Ammon's horn (tissue), 1 donor: ENCODE measurements around the gene SLIT3.

ENCODE experiments used
- DNase-seq: peaks from one replicate; pipeline ENCODE4 v3.0.0-alpha.2; 2016; ENCODE audit warnings: low spot score

The SLIT3 gene

DNA sequence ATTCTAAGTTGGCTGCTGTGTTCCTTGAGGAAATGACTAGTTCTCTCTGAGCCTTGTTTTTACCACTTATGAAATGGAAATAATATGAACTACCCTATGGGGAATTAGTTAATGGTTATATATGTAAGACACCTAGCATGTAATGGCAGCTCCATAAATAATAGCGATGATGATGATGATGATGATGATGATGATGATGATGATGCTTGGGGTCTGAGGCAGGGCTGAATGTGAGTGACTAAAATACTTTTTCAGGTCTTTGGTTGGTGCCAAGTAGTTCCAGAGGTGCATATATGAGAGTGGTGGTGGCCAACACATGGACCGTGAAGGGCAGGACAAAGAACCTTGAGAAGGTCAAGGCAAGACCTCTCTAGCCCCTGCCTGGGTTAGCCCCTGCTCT lies 598.4 kb downstream of the SLIT3 start:
- no peak for DNase-seq

GRCh38 chr5:168701641-168702040 lies 599.3 kb downstream of the SLIT3 start:
- DNase-seq, result no peak

DNA sequence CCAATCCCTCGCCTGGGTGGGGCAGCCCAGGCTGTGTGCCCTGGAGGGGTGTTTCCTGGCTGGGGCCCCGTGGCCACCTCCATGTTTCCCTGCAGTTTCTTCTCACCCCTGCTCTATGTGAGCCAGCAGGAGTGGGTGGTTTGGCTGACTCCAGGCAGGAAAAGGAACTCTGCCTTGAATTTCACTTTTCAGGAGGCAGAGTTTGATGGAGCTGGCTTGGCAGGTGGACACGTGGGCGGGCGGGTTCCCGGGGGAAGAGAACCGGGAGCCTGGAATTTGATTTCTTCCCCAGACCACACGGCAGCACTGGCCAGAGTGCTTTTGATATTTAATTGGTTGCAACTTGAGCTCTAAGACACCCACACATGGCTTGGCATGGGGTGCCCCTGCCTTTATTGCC lies 601.9 kb downstream of the SLIT3 start:
- DNase-seq, result peak; percentile 9

GRCh38 chr5:168697034-168697720 lies 603.8 kb downstream of the SLIT3 start:
- DNase-seq, result no peak

DNA sequence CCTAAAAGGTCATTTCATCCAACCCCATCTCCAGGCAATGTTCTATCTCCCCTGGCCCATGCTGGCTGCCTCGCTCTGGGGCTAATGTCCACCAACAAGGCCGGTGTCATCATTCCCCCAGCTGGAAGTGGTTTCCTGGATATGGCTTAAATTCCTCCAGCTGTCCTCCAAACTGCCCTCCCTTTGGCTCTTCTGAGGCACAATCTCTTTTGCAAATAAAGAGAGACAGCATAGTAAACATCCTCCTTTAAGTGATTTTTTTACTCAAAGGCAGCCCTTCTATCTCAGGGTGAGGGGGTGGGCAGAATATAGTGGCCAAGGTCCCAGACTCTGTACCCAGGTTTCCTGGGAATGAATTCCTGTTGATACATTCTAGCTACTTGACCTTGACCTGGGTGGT lies 604.3 kb downstream of the SLIT3 start:
- no peak for DNase-seq

GRCh38 chr5:168695301-168695835 lies 605.6 kb downstream of the SLIT3 start:
- no peak for DNase-seq

- no peak for DNase-seq
Measured at GRCh38 chr5:168694289-168694688, 606.6 kb downstream of the SLIT3 start.

GRCh38 chr5:168693883-168694282 lies 607.1 kb downstream of the SLIT3 start:
- DNase-seq, result no peak

DNA sequence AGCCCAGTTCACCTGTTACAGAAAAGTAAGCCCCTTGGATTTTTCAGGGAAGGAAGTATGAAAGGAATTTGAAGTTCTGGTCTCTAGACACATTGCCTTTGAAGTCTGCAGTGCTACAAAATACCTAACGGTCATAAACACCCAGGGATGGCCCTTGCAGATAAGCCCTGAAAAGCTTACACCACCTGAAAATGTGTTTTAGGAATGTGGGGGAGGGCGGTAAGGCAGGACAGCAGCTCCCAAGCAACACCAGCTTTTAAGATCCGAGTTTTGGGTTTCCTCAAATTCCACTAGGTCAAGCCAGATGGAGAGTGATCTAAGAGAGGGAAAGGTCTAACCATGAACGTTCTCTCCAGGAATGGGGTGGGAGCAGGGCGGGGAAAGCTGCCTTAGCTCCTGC lies 607.6 kb downstream of the SLIT3 start:
- no peak for DNase-seq

GRCh38 chr5:168691891-168692290 lies 609.0 kb downstream of the SLIT3 start:
- no peak for DNase-seq

DNA sequence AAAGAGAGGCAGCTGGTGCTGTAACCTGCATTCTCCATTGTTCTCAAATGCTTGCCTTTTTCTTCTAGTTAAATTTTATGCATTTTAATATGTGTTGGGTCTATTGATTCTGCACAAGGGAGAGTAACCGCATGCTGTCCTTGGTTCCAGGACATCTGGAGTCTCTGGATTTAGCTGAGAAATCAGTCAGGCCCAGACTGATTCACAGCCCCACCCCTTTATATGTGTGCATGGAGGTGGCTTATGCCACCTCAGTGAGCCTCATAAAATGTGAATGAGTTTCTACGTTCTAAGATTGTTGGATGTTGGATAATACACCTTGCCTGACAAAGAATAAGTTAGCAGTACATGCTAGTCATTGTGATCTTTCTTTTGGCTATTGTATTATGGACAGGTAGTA lies 611.7 kb downstream of the SLIT3 start:
- DNase-seq, result no peak

DNA sequence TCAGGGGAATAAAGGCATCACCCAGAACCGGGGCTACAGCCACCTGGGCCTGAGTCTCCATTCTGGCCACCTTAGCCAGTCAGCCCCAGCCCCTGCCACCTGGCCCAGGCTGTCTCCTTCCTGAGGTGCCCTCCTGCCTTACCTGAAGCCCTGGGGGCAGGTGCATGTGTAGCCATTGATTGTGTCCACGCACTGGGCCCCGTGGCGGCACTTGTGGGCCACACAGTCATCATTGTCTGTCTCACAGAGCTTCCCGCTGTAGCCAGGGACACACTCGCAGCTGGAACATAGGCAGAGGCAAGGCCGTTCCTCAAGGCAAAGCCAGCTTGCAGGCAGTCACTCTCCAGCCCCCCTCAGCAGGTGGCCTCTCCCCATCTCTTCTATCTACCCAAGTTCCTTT lies 614.1 kb downstream of the SLIT3 start:
- DNase-seq, result no peak

GRCh38 chr5:168685566-168685965 lies 615.4 kb downstream of the SLIT3 start:
- no peak for DNase-seq

DNA sequence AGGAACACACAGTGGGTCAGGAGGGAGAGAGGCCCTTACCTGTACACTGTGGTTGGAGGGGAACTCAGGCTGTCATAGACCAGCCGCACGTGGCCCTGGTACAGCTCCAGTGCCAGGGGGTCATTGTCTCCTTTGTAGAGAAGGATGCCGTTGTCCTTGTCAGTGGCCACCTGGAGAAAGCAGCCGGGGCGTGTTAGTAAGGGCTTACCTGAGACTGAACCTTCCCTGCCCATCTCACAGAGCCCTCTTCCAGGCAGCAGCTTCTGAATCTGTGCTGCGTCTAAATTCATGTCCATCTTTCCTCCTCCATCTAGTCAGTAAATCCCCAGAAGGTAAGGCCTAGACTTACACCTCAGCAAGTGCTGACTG lies 617.0 kb downstream of the SLIT3 start:
- no peak for DNase-seq

- DNase-seq, result peak; percentile 11
Measured at GRCh38 chr5:168683247-168683926, 617.6 kb downstream of the SLIT3 start.

DNA sequence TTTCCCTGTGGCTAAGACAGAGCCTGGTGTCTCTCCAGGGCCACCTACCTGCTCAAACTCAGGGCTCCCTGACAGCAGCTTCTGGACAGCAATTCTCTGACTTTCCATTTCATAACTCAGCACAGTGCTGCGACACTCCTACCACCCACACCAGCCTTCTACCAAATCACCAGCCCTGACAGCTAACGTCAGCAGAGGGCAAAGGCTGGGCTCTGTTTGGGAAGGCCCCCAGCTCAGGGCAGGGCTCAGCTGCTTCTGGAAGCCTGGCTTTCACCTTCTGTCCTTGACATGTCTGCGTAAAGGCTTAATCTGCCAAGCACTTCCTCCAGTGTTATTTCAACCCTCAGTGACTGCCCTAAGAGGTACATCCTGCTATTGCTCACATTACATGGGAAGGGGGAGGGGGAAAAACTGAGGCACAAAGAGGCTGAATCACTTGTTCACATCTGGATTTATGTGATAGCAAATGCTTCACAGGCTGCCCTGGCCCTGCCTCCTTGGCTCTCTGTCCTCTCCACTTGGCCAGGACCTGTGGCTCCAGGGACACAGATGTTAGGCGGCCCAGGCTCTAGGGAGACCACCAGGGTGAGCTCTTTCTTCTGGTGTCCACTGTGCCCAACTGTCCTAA lies 619.3 kb downstream of the SLIT3 start:
- DNase-seq, result no peak

- no peak for DNase-seq
Measured at GRCh38 chr5:168680395-168680794, 620.5 kb downstream of the SLIT3 start.

DNA sequence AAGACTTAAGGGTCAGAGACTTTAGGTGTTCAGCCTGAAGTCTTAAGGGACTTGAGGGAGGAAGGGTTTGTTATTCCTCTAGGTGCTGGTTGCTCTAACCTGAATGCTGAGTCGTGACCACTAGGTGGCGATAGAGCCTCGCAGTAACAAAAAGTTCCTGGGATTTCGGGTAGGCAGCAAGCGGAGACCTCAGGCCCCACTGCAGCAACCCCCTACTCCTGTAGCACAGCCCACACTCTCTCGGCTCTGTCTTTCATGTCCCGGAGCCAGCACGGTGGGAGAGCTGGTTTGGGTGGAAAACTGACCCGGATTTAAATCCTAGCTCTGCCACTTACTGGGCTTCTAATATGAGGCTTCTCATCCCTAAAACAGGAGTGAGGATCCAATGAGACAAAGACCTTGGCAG lies 621.4 kb downstream of the SLIT3 start:
- peak; percentile 85 for DNase-seq

DNA sequence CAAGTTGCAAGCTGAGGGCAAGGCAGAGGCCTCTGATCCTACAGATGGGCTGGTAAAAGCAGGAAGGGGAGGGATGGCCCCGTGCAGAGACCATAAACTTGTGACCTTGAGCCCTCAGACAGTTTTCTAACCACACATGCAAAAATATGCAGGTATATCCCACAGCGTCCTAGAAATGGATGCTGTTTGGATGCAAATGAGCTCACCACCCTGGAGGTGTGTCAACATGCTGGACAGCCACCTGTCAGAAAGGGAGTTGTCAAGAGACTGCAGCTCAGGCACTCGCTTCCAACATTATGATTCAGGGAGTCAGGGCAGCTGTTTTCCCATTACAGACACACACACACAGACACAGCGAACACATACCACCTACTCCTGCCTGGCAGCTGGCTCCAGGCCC lies 624.4 kb downstream of the SLIT3 start:
- DNase-seq, result no peak

DNA sequence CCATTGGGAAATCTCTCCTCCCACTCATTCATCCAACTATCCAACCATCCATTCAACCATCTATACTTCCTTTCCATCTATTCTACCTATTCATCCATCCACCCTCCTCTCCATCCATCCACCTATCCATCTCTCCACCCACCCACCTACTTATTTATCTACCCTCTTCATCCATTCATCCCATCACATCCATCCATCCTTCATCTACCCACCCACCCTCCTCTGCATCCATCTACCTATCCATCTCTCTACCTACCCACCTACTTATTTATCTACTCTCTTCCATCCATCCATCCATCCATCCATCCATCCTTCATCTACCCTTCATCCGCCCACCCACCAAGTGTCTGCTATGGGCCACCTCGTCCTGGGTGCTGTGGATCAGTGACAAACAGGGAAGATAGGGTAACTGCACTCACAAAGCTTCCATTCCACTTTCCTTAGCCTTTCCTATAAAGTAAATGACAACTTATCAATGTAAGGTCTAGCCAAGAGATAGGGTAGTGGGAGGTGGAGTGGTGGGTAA lies 625.0 kb downstream of the SLIT3 start:
- DNase-seq, result no peak

- no peak for DNase-seq
Measured at GRCh38 chr5:168674893-168675482, 626.0 kb downstream of the SLIT3 start.

DNA sequence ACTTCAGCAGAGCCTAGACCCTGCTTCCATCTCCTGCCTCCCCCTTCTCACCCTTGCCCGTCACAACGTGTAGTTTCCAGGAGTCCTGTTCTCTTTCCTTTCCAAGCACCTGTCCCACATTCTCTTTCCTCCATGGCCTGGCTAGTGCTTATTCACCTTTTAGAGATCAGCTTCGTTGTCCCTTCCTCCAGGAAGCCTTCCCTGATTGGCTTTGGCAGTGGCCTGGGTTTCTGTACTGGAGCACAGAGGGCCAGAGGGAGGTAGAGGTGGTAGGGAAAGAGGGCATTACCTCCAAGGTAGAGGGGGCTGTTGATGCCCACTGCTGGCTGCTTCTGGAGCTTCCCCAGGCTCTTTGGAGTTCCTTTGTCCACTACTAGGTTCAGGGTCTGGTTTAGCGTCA lies 628.1 kb downstream of the SLIT3 start:
- DNase-seq, result no peak

DNA sequence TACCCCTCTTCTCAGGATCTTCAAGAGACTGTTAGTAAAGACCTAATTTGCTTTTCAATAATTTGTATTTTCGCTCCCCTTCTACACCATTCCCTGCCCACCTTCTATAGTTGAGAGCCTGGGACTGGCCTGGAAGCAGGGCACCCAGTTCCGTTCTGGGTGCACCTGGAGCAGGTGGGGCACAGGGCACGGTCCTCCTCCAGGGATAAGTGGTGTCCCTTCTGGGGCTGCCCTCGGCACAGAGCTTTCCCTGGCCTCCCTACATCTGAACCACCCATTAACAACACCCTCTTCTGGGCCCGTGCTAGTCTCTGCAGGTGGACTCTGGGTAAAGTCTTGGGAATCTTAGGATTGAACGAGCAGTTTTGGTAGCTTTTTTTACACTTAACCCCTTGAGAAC lies 628.9 kb downstream of the SLIT3 start:
- no peak for DNase-seq
